Measurements from ENCODE around the gene MAN1C1. TPM values are rescaled to one million over a fixed set of nuclear protein-coding genes. Genes with fewer than 3 reads are reported as not detected.

MAN1C1 gene
- total and polyA plus RNA-seq, 2 donors (not counting 3 experiments of a cell fraction or from before 2014, with no cell fraction given), result 1.5 to 4.0 TPM

GRCh38 chr1:25769625-25770383 is 153.2 kb downstream of the MAN1C1 start:
- CTCF ChIA-PET, result no interaction called here
- Histone ChIP-seq H3K4me3 (replicated peaks in 1 of 3; ENCODE audit: insufficient read depth in 1 of 3, low read depth in 1 of 3, low read length in 3 of 3) (no peak overlapping the region), H3K4me1 (ENCODE audit: control insufficient read depth, extremely low read depth, insufficient read depth, low read length) (no peaks in the 10 kb centered on the region), H3K9me3 (replicated peaks; ENCODE audit: control insufficient read depth, insufficient read depth, low read length) (no peaks in the 10 kb centered on the region), H3K4me2 (ENCODE audit: insufficient read depth, low read length) (no peak overlapping the region), H3K27me3 (ENCODE audit: control insufficient read depth in 2 of 2, insufficient read depth in 2 of 2, low read length in 2 of 2) (no peaks in the 10 kb centered on the region), H3K9me1 (replicated peaks; ENCODE audit: control insufficient read depth, extremely low read depth, insufficient read depth, low read length) (no peaks in the 10 kb centered on the region), H2AFZ (ENCODE audit: low read depth, low read length) (no peak overlapping the region), H3K9ac (replicated peaks; ENCODE audit: extremely low read depth, insufficient read depth, low read length) (no peak overlapping the region), H3K79me2 (ENCODE audit: control insufficient read depth, insufficient read depth, low read length) (no peaks in the 10 kb centered on the region), H3K27ac (ENCODE audit: insufficient read depth, low read depth, low read length) (no peak overlapping the region), H4K20me1 (replicated peaks; ENCODE audit: control insufficient read depth, extremely low read depth, insufficient read depth, low read length) (no peaks in the 10 kb centered on the region), H3K36me3 (ENCODE audit: control insufficient read depth in 2 of 2, extremely low read depth in 1 of 2, insufficient read depth in 2 of 2, low read length in 2 of 2) (no peaks in the 10 kb centered on the region)
- FAIRE-seq, result no peak
- TF ChIP-seq POLR2AphosphoS5 (IDR thresholded peaks at IDR 0.05; ENCODE audit: insufficient read depth, low read depth, low read length), result no peak
- no peak for TF ChIP-seq GATA2 (IDR thresholded peaks at IDR 0.05; ENCODE audit: insufficient read depth, insufficient read length, low read depth, low read length)
- no peak for TF ChIP-seq MAX (IDR thresholded peaks at IDR 0.05; ENCODE audit: insufficient read depth, insufficient read length)
- no peak for TF ChIP-seq FOS (IDR thresholded peaks at IDR 0.05; ENCODE audit: borderline replicate concordance, insufficient read depth, low read length)
- TF ChIP-seq JUN (IDR thresholded peaks at IDR 0.05; ENCODE audit: borderline replicate concordance, insufficient read depth, insufficient read length, low read depth), result no peak
- no peak for TF ChIP-seq MYC (IDR thresholded peaks at IDR 0.05; ENCODE audit: low read depth, low read length)
- POLR2A ChIA-PET, result no interaction called here
- dilution Hi-C loops (cut with MboI; ENCODE audit: extremely low pct_ligation_motif_present, low sequenced_read_pairs), result no loop called here
- intact Hi-C loops (cut with micrococcal nuclease), result no loop called here
- no TSS peak for BruUV-seq (replicated peaks)
- DNase-seq (ENCODE audit: low read depth, low spot score), result no peak

All from endothelial cell of umbilical vein (primary cell).